Stomach (tissue), 9 donors: Measurements from ENCODE around the gene NAPB. TPM values are rescaled to one million over a fixed set of nuclear protein-coding genes. Genes with fewer than 3 reads are reported as not detected.
"Not testable (repeated sequence)": the region's sequence is repeated elsewhere in the genome, so short reads cannot be mapped to it uniquely, and the experiment has no call there.

Source experiments
- DNase-seq, 2 donors: peaks; one replicate each; pipeline versions ENCODE4 v3.0.0 to v3.0.0-alpha.2; 2013 to 2019
- H3K27ac ChIP-seq, 5 donors: fragments of 200-600 bp in 4 of 5; sonication (generic) in 4 of 5; one replicate each; pipeline ENCODE4 v1.5.1; 2013 to 2019; ENCODE audit warnings: mild to moderate bottlenecking in 1 of 5, moderate library complexity in 1 of 5
- H3K27me3 ChIP-seq, 3 donors: fragments of 200-600 bp; sonication (generic); one replicate each; pipeline ENCODE4 v1.5.1; 2017 to 2019; ENCODE audit warnings: mixed run types in 1 of 3
- H3K36me3 ChIP-seq, 4 donors: fragments of 200-600 bp; sonication (generic); 1 replicate in 3 of 4; 2 replicates in 1 of 4; pipeline ENCODE4 v1.5.1; 2016 to 2019
- H3K4me1 ChIP-seq, 4 donors: fragments of 200-600 bp; sonication (generic); one replicate each; pipeline ENCODE4 v1.5.1; 2016 to 2019
- H3K4me3 ChIP-seq, 4 donors: fragments of 200-600 bp; sonication (generic) in 3 of 4; one replicate each; pipeline ENCODE4 v1.5.1; 2016 to 2019; ENCODE audit warnings: mild to moderate bottlenecking in 1 of 4
- H3K9me3 ChIP-seq, 4 donors: fragments of 200-600 bp; sonication (generic); one replicate each; pipeline ENCODE4 v1.5.1; 2016 to 2019
- EP300 ChIP-seq: sonication (generic); formaldehyde crosslinking; IDR thresholded peaks from one replicate; pipeline ENCODE4 v1.6.1; 2017; ENCODE audit warnings: antibody characterized with exemption
- POLR2A ChIP-seq, 4 donors: fragments of 450-650 bp; IDR thresholded peaks; one replicate each; pipeline ENCODE4 v1.6.1; 2016; ENCODE audit warnings: antibody characterized with exemption in 4 of 4, control low read depth in 2 of 4, mild to moderate bottlenecking in 1 of 4, moderate library complexity in 1 of 4
- POLR2AphosphoS5 ChIP-seq, 3 donors: sonication (generic); formaldehyde crosslinking; IDR thresholded peaks; one replicate each; pipeline ENCODE4 v1.6.1; 2016; ENCODE audit warnings: antibody characterized with exemption in 3 of 3
- WGBS, 5 donors: extraction: QIAGEN DNeasy Blood & Tissue Kit in 3 of 5; methylation state at CpG; one replicate each; pipeline versions ENCODE4 v1.1.5 to v1.1.7; 2013 to 2018; 5-methylcytosine and 5-hydroxymethylcytosine counted together
- intact Hi-C: fragments of 100-400 bp; cut with DNase I; formaldehyde crosslinking; loops from one replicate; pipeline ENCODE4 v1.15.1; 2023; ENCODE audit warnings: low total_unique reads
- polyA plus RNA-seq, 3 donors: library from polyadenylated mRNA; stranded (reverse); fragments of 200-250 nt; gene quantifications; one replicate each; pipeline ENCODE4 v1.2.3, GENCODE V29; 2013
- total RNA-seq, 5 donors: library from RNA; depleted of rRNA; stranded (reverse); fragments of >200 nt; gene quantifications; one replicate each; pipeline versions ENCODE4 v1.1.0 to v1.2.3, GENCODE V29; 2014 to 2016
- TF ChIP-seq, protein P1 (sequence below), 7 experiments: fragments of 450-650 bp in 4 of 7; fragments of 200-600 bp in 3 of 7; sonication (generic) in 3 of 7; IDR thresholded peaks; one replicate each; pipeline ENCODE4 v1.5.1; 2016 to 2019; ENCODE audit warnings: antibody characterized with exemption in 7 of 7, control low read depth in 2 of 7, mild to moderate bottlenecking in 1 of 7
- donor health status: healthy with polysubstance abuse.
- donor health status: Bipolar disorder and iron deficiency.
- donor health status: healthy.

Gene NAPB
- total and polyA plus RNA-seq, 8 donors, result 0.58 to 33.5 (median 5.8) TPM

DNA sequence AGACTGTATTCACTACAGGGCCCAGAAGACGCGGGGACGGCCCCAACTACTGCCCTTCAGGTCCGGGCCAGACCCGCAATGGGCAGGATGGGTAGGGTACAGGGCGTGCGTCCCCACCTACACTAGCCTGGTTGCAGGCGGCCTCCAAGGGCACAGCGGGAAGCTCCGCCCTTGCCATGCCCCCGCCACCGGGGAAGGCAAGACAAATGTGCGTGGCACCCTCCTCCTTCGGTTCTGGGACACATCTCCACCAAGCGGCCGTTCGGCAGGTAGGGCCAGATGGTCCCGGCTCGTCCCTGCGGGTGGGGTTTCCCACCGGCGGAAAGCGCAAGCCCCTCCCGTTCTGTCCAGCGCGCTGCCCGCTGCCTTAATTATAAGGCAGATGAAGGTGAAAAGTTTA is 65.1 kb downstream of the NAPB start:
- intact Hi-C loops, result no loop called here
- DNase-seq, result no peak
- peaks cover 28 to 61% (median 52%) of the 10 kb centered on the region in 4 donors for H3K4me1 ChIP-seq

GRCh38 chr20:23350904-23351838 is 70.1 kb downstream of the NAPB start:
- intact Hi-C loops, result no loop called here
- 1 to 3% (median 1%) methylated on average over 39 to 64 of the region's 64 CpGs for WGBS, 5 donors

More for the DNA sequence above, 65.1 kb downstream of the NAPB start:
- Histone ChIP-seq H3K27ac (peak overlapping the region in 2 of 5 donors; percentile 99 to 100), H3K9me3 (no peaks in the 10 kb centered on the region), H3K4me3 (no peak overlapping the region), H3K27me3 (no peaks in the 10 kb centered on the region), H3K36me3 (peaks cover 10 to 31% (median 28%) of the 10 kb centered on the region in 4 donors)
- TF ChIP-seq, protein P1, sequence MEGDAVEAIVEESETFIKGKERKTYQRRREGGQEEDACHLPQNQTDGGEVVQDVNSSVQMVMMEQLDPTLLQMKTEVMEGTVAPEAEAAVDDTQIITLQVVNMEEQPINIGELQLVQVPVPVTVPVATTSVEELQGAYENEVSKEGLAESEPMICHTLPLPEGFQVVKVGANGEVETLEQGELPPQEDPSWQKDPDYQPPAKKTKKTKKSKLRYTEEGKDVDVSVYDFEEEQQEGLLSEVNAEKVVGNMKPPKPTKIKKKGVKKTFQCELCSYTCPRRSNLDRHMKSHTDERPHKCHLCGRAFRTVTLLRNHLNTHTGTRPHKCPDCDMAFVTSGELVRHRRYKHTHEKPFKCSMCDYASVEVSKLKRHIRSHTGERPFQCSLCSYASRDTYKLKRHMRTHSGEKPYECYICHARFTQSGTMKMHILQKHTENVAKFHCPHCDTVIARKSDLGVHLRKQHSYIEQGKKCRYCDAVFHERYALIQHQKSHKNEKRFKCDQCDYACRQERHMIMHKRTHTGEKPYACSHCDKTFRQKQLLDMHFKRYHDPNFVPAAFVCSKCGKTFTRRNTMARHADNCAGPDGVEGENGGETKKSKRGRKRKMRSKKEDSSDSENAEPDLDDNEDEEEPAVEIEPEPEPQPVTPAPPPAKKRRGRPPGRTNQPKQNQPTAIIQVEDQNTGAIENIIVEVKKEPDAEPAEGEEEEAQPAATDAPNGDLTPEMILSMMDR (IDR thresholded peaks at IDR 0.05), result no peak
- TF ChIP-seq EP300 (no peak), POLR2A (IDR thresholded peaks at IDR 0.05) (no peak), POLR2AphosphoS5 (IDR thresholded peaks at IDR 0.05) (no peak)
- WGBS, 5 donors, result 70 to 83% (median 78%) methylated on average over 24 to 27 of the region's 27 CpGs

DNA sequence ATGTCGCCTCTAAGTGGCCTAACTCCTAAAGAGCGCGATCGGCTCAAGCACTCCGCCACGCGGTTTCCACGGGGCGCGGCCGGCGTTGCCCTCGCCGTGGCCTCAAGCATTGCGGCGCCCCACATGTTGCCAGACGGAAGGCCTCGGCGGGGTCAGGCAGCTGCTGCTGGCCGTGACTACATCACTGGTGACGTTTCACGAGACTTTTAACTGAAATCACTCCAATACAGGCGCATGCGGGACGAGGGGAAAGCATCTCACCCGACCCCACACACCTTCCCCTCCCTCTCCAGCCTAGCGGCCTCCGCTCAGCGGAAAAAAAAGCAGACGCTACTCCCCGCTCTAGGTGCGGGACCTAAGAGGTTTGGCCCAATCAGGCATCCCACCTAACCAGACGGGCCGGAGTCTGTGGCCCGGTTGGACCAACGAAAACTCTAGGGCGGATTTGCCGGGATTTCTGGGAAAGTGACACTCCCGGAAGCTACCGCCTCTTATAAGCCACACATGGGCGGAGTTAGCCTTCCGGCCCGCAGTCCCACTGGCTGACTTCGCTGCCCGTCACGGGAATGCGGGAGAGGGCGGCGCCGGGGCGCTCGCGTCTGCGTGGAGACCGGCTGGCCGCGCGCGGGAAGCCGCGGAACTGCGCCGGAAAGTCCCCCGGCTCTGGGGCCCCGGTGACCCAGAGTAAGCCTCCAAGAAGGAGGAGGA is 70.9 kb downstream of the NAPB start, which contains the start of gene NXT1:
Gene NXT1, plus strand, starts transcription at position 596 of the 708 bp plus-strand sequence. CDS start 3,251 bp downstream, outside the sequence.
- Histone ChIP-seq H3K9me3 (no peaks in the 10 kb centered on the region), H3K27ac (peak within 1 kb of the TSS; percentile 94 to 98 (median 95)), H3K4me3 (peak within 1 kb of the TSS; percentile 87 to 94 (median 90)), H3K4me1 (peaks cover 18 to 33% (median 26%) of the 10 kb centered on the region in 4 donors), H3K36me3 (peaks cover 10 to 22% (median 18%) of the 10 kb centered on the region in 4 donors), H3K27me3 (no peaks in the 10 kb centered on the region)
- intact Hi-C loops, result no loop called here
- TF ChIP-seq EP300 (peak; percentile 15), POLR2AphosphoS5 (IDR thresholded peaks at IDR 0.05) (peak; percentile 89 to 94 (median 91)), POLR2A (IDR thresholded peaks at IDR 0.05) (peak in 2 of 4 donors; percentile 56 to 58)
- TF ChIP-seq, protein P1 (IDR thresholded peaks at IDR 0.05), result no peak
- peak; percentile 98 to 99 for DNase-seq
- WGBS, 5 donors, result 0 to 1% (median 0%) methylated on average over 44 to 65 of the region's 65 CpGs

More at GRCh38 chr20:23350904-23351838, 70.1 kb downstream of the NAPB start:
- H3K9me3 ChIP-seq, result no peaks in the 10 kb centered on the region
- peak overlapping the region; percentile 87 to 94 (median 90) for H3K4me3 ChIP-seq
- peaks cover 10 to 29% (median 26%) of the 10 kb centered on the region in 4 donors for H3K36me3 ChIP-seq
- DNase-seq, result peak; percentile 41 to 81
- peak overlapping the region; percentile 94 to 98 (median 95) for H3K27ac ChIP-seq
- no peaks in the 10 kb centered on the region for H3K27me3 ChIP-seq
- TF ChIP-seq POLR2AphosphoS5 (IDR thresholded peaks at IDR 0.05) (peak in 1 of 3 donors; percentile 18), EP300 (no peak)
- peaks cover 18 to 33% (median 26%) of the 10 kb centered on the region in 4 donors for H3K4me1 ChIP-seq

GRCh38 chr20:23349338-23350195 is 71.7 kb downstream of the NAPB start:
- TF ChIP-seq POLR2A (IDR thresholded peaks at IDR 0.05), result no peak
- TF ChIP-seq, protein P1 (IDR thresholded peaks at IDR 0.05), result peak in 3 of 7 experiments; percentile 19 to 47 (median 37)
- Histone ChIP-seq H3K4me1 (peaks cover 18 to 33% (median 26%) of the 10 kb centered on the region in 4 donors), H3K36me3 (peaks cover 8 to 14% (median 10%) of the 10 kb centered on the region in 4 donors), H3K27ac (peak overlapping the region; percentile 94 to 98 (median 95)), H3K4me3 (peak overlapping the region; percentile 87 to 94 (median 90)), H3K9me3 (no peaks in the 10 kb centered on the region), H3K27me3 (no peaks in the 10 kb centered on the region)
- peak in 1 of 2 donors; percentile 95 for DNase-seq
- intact Hi-C loops, result no loop called here
- 4 to 7% (median 5%) methylated on average over 23 of the region's 23 CpGs for WGBS, 5 donors

DNA sequence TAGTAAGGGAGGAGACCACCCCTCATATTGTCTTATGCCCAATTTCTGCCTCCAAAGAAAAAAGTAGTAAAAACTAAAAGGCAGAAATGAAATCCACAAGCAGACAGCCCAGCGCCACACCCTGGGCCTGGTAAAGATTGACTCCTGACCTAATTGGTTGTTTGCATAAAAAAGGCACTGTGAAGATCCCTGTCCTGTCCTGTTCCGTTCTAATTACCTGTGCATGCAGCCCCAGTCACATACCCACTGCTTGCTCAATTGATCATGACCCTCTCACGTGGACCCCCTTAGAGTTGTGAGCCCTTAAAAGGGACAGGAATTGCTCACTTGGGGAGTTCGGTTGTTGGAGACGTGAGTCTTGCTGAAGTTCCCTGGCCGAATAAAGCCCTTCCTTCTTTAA is 72.8 kb downstream of the NAPB start:
- H3K9me3 ChIP-seq, H3K4me3 ChIP-seq, H3K36me3 ChIP-seq, DNase-seq, intact Hi-C loops, H3K27me3 ChIP-seq: not testable (repeated sequence)
- WGBS, 5 donors, result 87 to 92% (median 89%) methylated on average over 6 of the region's 6 CpGs
- H3K4me1 ChIP-seq, result peaks cover 18 to 33% (median 26%) of the 10 kb centered on the region in 4 donors
- H3K27ac ChIP-seq, result peak overlapping the region in 4 of 5 donors; percentile 94 to 98 (median 96)
